ENCODE measurements around the gene USP35. TPM values are rescaled to one million over a fixed set of nuclear protein-coding genes. Genes with fewer than 3 reads are reported as not detected.

The USP35 gene
- total RNA-seq, 1 experiment from 2014 or later, result 6.0 TPM

GRCh38 chr11:78254268-78254667, 65.5 kb downstream of the USP35 start:
- Histone ChIP-seq H3K4me1 (ENCODE audit: control insufficient read depth in 1 of 2, insufficient read depth in 2 of 2, low read length in 2 of 2) (no peaks in the 10 kb centered on the region), H3K4me3 (replicated peaks in 1 of 2; ENCODE audit: low read depth in 1 of 2, low read length in 2 of 2) (no peak overlapping the region), H3K79me2 (ENCODE audit: insufficient read depth, low read length) (no peaks in the 10 kb centered on the region), H2AFZ (ENCODE audit: low read depth, low read length, poor library complexity, severe bottlenecking) (no peak overlapping the region), H3K9me3 (ENCODE audit: control insufficient read depth in 1 of 2, insufficient read depth in 1 of 2, low read depth in 1 of 2, low read length in 2 of 2) (no peaks in the 10 kb centered on the region), H3K36me3 (ENCODE audit: control insufficient read depth in 1 of 2, insufficient read depth in 2 of 2, low read length in 2 of 2) (no peaks in the 10 kb centered on the region), H3K27ac (ENCODE audit: low read depth, low read length) (no peak overlapping the region), H4K20me1 (ENCODE audit: insufficient read depth) (no peaks in the 10 kb centered on the region), H3K27me3 (ENCODE audit: insufficient read depth, low read length) (no peaks in the 10 kb centered on the region), H3K4me2 (ENCODE audit: low read length) (no peak overlapping the region), H3K9ac (ENCODE audit: low read length) (no peak overlapping the region), H3K9me2 (ENCODE audit: insufficient read depth) (no peaks in the 10 kb centered on the region)
- no peak for ATAC-seq
- no peak for DNase-seq (ENCODE audit: low read depth, low spot score)
- ChIA-PET RAD21 (ENCODE audit: low non-redundant PET in 1 of 2, low total read pairs in 2 of 2, uncharacterized antibody in 2 of 2, unreplicated experiment in 2 of 2) (no interaction called here), POLR2A (no interaction called here), CTCF (no interaction called here)
- TF ChIP-seq FOSL1 (IDR thresholded peaks at IDR 0.05; ENCODE audit: low read depth), result no peak
- TF ChIP-seq POLR2AphosphoS5 (IDR thresholded peaks at IDR 0.05; ENCODE audit: low read depth, low read length), result no peak
- TF ChIP-seq, protein P1, sequence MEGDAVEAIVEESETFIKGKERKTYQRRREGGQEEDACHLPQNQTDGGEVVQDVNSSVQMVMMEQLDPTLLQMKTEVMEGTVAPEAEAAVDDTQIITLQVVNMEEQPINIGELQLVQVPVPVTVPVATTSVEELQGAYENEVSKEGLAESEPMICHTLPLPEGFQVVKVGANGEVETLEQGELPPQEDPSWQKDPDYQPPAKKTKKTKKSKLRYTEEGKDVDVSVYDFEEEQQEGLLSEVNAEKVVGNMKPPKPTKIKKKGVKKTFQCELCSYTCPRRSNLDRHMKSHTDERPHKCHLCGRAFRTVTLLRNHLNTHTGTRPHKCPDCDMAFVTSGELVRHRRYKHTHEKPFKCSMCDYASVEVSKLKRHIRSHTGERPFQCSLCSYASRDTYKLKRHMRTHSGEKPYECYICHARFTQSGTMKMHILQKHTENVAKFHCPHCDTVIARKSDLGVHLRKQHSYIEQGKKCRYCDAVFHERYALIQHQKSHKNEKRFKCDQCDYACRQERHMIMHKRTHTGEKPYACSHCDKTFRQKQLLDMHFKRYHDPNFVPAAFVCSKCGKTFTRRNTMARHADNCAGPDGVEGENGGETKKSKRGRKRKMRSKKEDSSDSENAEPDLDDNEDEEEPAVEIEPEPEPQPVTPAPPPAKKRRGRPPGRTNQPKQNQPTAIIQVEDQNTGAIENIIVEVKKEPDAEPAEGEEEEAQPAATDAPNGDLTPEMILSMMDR (IDR thresholded peaks at IDR 0.05 in 2 of 3, conservative IDR thresholded peaks at IDR 0.05 in 1 of 3; ENCODE audit: borderline replicate concordance in 1 of 3, insufficient read depth in 1 of 3, low read depth in 2 of 3, low read length in 2 of 3), result no peak
- no peak for TF ChIP-seq POLR2A (IDR thresholded peaks at IDR 0.05; ENCODE audit: borderline replicate concordance, extremely low read depth, insufficient read depth, insufficient read length)
- no TSS peak for BruUV-seq (replicated peaks)
- intact Hi-C loops (cut with micrococcal nuclease), result no loop called here

GRCh38 chr11:78255919-78256318, 67.2 kb downstream of the USP35 start:
- no peaks in the 10 kb centered on the region for H3K79me2 ChIP-seq (ENCODE audit: insufficient read depth, low read length)
- H2AFZ ChIP-seq (ENCODE audit: low read depth, low read length, poor library complexity, severe bottlenecking), result no peak overlapping the region
- H3K27ac ChIP-seq (ENCODE audit: low read depth, low read length), result no peak overlapping the region
- no peaks in the 10 kb centered on the region for H4K20me1 ChIP-seq (ENCODE audit: insufficient read depth)
- no peak overlapping the region for H3K4me3 ChIP-seq (replicated peaks in 1 of 2; ENCODE audit: low read depth in 1 of 2, low read length in 2 of 2)
- BruUV-seq (replicated peaks), result no TSS peak
- H3K4me2 ChIP-seq (ENCODE audit: low read length), result no peak overlapping the region
- CTCF ChIA-PET, result no interaction called here
- RAD21 ChIA-PET (ENCODE audit: low non-redundant PET in 1 of 2, low total read pairs in 2 of 2, uncharacterized antibody in 2 of 2, unreplicated experiment in 2 of 2), result no interaction called here
- ATAC-seq (no peak), DNase-seq (ENCODE audit: low read depth, low spot score) (no peak)
- POLR2A ChIA-PET, result no interaction called here
- no peaks in the 10 kb centered on the region for H3K9me3 ChIP-seq (ENCODE audit: control insufficient read depth in 1 of 2, insufficient read depth in 1 of 2, low read depth in 1 of 2, low read length in 2 of 2)
- no peaks in the 10 kb centered on the region for H3K36me3 ChIP-seq (ENCODE audit: control insufficient read depth in 1 of 2, insufficient read depth in 2 of 2, low read length in 2 of 2)
- intact Hi-C loops (cut with micrococcal nuclease), result no loop called here
- no peak overlapping the region for H3K9ac ChIP-seq (ENCODE audit: low read length)
- no peak for TF ChIP-seq POLR2AphosphoS5 (IDR thresholded peaks at IDR 0.05; ENCODE audit: low read depth, low read length)
- no peaks in the 10 kb centered on the region for H3K9me2 ChIP-seq (ENCODE audit: insufficient read depth)
- H3K27me3 ChIP-seq (ENCODE audit: insufficient read depth, low read length), result no peaks in the 10 kb centered on the region
- no peaks in the 10 kb centered on the region for H3K4me1 ChIP-seq (ENCODE audit: control insufficient read depth in 1 of 2, insufficient read depth in 2 of 2, low read length in 2 of 2)
